Measurements from ENCODE around the gene TPBGL.

The TPBGL gene

DNA sequence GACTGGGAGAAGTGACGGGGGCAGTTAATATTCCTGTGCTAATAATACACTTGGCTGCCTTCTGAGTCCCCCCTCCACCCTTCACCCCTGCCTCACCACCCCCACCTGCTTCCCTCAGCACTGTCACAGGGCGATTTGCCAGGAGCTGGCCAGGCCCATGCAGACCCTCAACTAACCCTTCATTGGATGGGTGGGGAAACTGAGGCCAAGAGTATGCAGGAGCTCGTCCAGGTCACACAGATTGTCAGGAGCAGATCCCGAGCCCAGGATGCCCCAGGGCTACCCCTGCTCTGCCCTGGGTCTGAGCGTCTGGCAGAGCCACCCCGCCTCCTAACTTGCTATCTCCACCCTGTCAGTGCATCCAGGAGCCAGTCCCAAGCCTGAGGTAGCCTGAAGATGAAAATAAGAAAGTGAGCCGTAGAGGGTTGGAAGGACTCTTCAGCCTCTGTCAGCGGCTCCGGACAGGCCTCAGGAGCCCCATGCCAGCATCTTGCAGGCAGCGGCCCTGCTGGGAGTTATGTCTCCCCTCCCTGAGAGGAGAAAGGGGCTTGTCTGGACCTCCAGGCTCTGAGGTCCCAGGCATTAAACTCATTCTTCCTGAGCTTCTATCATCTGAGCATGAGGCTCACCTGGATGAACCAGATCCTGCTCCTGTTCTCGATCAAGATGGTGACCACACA, 6.2 kb downstream of the TPBGL start:
- DNase-seq = no peak

DNA sequence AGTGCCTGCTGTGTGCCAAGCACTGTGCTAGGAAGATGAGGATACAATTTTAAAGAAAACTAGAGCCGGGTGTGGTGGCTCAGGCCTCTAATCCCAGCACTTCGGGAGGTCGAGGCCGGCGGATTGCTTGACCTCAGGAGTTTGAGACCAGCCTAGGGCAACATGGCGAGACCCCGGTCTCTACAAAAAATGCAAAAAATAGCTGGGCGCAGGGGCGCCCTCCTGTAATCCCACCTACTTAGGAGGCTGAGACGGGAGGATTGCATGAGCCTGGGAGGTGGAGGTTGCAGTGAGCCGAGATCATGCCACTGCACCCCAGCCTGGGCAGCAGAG, 8.3 kb downstream of the TPBGL start:
- no peak for DNase-seq

DNA sequence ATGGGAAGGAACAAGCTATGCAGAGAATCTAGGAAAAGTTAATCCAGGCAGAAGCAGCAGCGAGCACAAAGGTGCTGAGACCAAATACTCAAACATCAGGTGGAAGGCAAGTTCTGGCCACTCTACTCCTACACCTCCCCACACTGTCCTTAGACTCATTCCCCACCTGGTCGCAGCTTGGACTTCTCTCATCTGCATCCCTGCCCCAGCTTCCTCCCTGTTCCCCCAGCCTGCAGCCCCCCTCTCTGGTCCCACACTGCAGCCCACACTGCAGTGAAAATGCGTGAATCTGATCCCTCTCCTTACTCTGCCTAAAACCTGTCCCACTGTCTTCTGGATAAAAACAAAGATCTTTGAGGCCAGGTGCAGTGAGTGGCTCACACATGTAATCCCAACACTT, 9.1 kb downstream of the TPBGL start:
- DNase-seq = no peak

DNA sequence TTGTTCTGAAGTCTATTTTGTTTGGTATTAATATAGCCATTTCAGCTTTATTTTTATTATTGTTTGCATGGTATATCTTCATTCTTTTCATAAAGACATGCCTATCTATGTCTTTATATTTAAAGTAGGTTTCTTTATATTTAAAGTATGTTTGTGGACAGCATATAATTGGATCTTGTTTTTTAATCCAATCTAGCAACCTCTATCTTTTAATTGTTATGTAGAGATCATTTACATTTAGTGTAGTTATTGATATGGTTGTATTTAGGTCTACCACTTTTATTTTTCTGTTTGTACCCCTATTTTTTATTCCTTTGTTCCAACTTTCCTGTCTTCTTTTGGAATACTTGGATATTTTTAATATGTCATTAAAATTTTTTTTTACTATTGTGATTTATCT, 13.8 kb downstream of the TPBGL start:
- no peak for DNase-seq

GRCh38 chr11:75260396-75261170, 20.0 kb downstream of the TPBGL start:
- no peak for DNase-seq

DNA sequence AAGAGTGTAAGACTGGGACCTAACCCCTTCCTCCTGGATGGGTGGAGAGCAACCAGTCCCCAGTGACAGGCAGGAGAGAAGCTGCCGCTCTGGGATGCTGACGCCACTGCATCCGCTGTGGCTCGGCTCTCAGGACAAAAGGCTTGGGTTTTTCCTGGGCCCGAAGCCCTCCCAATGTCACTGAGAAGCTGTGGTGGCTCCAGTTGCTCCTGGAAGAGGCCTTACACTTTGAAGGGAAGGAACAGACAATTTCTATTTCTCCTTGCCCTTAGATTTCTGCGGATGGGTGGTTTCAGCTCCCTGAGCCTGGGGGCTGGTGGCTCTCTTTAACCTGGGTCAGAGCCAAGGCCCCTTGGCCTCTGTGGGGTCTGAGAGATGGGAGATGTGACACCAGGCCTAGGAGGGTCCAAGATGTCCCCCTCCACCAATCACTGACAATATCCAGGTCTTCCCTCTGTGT, 21.4 kb downstream of the TPBGL start:
- no peak for DNase-seq

- DNase-seq = no peak
These were observed 21.9 kb downstream of the TPBGL start for GRCh38 chr11:75262436-75262835.

GRCh38 chr11:75262961-75263852, 22.6 kb downstream of the TPBGL start:
- DNase-seq = no peak

DNA sequence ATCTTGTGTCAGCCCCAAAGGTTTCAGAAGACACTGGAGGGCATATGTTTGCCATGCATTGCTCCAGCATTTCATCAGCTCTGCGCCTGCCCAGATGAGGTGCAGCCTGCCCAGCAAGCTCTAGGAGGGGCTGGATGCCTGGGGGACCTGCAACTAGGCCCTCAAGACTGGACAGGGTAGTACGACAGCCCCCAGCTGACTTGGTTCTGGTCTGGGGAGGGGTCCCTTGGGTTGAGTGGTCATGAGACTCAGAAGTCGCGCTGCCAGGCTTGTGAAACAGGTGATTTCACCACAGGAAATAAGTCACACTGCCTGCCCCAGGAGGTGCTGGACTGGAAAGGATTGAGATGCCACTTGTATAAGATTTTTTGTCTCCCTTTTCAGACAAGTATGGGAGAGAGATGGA, 23.4 kb downstream of the TPBGL start:
- DNase-seq = no peak

GRCh38 chr11:75264356-75264755, 23.8 kb downstream of the TPBGL start:
- DNase-seq = no peak

DNA sequence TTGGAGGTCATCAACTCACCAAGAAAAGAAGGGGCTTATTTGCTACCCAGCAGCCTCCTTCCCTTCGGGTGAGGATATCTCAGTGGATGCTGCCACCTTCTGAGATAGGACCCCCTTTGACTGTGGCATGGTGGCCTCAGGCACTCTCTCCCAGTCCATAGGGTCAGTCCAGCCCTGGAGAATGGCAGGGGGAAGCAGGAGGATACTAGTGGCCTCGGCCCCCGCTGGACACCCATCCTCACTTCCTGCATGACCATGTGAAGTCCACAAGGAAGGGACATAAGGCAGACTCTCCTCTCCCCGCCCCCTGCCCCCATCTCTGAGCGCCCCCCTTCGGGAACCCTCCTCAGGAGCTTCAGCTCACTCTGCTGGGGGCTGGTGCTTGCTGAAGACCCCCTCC, 24.4 kb downstream of the TPBGL start:
- DNase-seq = no peak

DNA sequence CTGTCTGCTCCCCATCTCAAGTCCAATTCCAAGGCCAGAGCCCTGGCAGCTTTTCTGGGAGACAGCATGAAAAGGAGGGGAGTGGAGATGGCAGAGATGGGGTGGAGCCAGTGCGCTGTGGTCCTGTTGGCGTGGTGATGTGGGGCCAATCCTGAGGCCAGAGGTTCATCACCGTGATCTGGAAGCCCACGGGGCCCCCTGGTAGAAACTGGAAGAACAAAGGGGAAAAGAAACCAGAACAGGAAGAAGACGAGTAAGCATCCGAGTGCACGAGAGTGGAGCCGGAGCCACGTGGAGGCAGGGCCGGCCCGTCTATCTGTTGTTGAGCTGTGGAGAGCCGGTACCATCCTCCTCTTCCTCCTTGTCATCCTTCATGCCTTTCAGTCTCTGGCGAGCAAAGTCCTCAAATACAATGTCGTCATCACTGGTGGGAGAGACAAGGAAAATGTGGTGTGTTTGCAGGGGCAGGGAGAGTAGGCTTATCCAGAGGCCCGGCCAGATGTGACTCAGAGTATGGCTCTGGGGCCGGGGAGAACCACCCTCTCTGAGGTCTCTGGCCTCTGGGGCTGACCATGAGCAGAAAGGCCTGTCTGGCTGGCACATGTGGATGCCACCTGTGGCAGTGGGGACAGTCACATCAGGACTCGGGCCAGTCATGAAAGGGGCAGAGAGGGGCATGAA, 25.4 kb downstream of the TPBGL start:
- no peak for DNase-seq

DNA sequence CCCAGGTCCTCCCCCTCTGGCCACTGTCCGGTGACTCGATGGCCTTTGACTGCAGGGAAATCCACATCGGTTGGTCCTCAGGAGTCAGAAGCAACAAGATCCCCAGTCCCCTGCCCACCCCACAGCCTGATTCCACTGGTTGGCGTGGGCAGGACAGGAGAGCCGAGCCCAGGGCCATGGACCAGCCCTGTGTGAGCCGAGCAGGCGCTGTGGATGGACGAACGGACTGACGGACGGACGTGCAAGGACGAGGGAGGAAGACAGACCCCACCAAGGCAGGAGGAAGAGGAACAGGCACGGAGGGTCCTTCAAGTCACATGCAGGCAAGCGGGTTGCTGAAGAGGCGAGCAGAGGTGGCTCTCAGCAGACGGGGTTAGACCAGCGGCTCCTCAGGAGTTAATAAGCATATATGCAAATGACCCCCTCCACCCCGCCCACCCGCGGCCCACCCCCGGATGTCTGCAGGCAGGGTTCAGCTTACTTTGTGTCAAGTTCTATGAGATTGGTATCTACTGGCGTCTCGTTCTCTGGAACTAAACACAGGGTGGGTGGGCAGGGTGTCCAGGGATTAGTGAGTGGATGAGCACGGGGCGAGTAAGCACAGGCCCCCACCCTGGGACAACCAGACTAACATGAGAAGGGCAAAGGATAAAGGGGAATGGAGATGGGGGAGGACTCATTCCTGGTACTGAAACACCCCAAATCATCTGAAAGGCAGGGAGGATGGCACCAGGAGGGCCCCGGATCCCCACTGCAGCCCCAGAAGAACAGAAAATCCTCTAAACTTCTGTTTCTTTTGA, 26.8 kb downstream of the TPBGL start:
- DNase-seq = no peak

DNA sequence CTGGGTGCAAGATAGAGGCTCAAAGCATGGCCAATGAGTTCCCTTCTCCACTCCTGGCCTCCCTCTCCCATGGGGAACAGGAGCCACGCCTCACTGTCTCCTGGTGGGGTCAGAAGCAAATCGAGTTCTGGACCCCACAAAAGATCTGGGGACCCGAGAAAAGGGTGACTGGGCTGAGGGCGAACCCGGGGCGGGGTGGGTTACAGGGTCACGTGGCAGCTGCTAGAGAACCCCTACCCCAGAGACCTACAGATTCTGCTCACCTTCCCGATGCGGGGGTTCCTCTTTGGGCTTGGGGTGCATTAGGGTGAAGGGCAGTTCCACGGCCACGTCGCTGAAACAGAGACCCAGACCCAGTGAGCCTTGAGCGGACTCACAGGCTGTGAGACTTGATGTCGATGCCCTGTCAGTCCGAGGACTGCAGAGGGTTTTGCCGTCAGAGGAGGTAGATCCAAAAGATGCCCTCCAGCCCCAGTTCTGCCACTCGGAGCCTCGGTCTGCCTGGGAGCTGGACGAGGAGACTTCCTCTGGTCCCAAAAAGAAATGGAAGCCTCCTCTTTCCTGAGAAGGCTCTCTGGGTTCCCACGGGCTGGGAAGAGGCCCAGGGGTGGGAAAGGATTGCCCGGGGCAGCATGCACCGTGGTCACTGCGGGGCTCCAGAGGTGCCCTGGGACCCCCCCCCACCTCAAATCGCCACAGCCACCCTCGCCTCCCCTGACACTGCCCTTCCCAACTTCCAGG, 28.2 kb downstream of the TPBGL start:
- DNase-seq = no peak

GRCh38 chr11:75269367-75269660, 28.7 kb downstream of the TPBGL start:
- DNase-seq = no peak

DNA sequence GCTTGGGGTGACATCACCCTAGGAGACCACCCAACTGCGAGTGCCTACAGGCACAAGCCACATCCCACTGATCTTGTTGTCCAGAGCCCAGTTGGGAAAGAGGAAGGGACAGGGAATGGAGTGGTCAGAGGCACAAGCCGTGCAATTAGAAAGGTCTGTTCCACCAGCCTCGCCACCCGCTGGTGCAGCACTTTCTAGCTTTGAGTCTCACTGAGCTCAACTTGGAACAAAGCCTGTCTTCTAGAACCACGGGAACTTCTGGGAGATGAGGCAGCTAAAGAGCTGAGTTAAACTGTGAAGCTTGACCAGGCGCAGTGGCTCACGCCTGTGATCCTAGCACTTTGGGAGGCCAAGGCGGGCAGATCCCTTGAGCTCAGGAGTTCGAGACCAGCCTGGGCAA, 29.3 kb downstream of the TPBGL start:
- DNase-seq = no peak

DNA sequence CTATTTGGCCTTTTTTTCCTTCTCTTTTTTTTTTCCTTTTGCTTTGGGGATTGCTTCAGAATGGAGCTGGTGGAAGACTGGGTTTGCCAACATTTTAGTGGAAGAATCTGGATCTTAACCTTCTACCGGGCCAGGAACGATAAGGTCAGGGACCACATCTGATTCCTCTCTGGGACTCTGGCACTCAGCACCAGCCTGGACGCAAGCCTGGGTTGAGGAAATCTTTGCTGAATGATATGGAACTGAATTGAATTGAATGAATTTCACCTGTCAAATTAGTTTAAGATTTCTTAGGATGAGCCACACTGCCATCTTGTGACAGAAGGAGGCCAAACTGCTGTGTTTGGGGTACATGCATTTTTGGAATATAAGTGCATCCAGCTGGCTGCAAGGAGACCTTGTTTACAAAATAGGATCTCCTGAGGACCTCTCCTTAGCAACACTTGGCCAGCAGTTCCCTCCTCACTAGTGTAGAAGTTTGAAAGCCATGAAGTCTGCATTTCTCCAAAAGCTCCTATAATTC, 30.4 kb downstream of the TPBGL start:
- DNase-seq = no peak

DNA sequence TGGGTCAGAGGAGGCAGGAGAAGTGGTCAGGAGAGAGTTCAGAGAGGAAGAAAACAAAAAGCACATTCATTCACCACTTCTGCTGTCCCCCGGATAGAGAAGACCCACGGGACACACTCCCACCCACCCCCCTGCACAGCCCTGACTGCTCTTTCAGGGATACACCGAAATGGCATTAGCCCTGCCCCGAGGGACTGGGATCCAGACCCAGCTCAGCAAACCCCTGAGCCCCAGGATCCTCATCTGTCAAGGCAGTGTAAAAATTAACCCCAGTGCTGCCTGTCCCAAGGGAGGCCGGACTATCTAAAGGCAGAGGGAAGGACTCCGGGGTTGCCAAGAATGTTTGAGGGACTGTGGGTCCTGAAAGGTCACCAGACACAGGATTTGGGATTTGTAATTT, 31.2 kb downstream of the TPBGL start:
- no peak for DNase-seq

DNA sequence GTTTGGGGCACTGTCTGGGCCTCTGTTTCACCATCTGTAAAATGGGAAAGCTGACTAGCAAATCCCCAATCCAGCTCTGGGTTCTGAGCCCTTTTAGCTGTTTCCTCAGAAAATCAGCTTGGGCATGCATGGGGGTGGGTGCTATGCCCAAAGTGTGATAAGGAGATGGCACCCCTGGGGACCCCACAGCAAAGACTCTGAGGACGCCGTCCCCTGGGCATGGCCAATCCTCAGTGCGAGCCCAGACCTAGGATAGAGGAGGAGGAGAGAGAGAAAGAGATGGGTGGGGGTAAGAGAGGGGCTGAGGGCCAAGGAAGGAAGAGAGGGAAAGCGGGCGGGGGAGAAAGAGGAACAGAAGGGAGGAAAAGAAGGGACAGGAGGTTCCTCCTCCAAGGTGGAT, 31.8 kb downstream of the TPBGL start:
- no peak for DNase-seq

DNA sequence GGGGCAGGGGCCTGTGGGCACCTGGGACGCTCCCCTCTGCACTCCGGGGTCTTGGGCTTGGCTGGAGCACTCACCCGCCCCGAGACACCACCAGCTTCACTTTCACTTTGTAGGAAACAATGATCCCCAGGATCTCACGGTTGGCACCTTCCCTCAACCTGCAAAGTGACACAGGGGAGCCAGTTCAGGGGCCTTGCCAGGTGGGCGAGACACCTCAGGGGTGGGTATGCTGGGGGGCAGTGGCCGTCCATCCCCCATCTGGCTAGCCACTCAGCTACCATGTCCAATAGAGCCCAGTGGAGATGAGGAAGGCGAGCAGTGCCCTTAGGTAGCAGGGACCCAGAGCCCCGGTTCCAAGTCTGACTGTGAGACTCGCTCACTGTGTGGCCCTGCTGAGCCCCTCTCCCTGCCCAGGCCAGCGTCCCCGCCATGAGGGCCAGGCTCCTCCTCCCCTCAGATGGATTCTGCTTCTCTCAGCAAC, 32.3 kb downstream of the TPBGL start:
- DNase-seq = no peak

Data from NCI-H748 treated with DMSO at 0.1 percent for 48 hours (cell line).